HCT116 (cell line): Measurements from ENCODE around the gene PLCB1. TPM values are rescaled to one million over a fixed set of nuclear protein-coding genes. Genes with fewer than 3 reads are reported as not detected.

Source experiments
- ATAC-seq: fragments of 200-7000 bp; cut with Tn5 transposase; 2 replicates; pipeline ENCODE4 v1.9.1; 2020; ENCODE audit warnings: mild to moderate bottlenecking, moderate library complexity
- BruUV-seq: library from RNA; stranded (reverse); fragments of 400-500 nt; replicated peaks from 2 replicates; lab custom pipeline; 2021; lab: Mats Ljungman, UMichigan
- CTCF ChIA-PET: fragments of 300-600 bp; sonication (Branson Sonifier 250); formaldehyde crosslinking; loops from one replicate; lab custom pipeline; 2021; ENCODE audit warnings: antibody characterized with exemption; lab: Charles Lee
- POLR2A ChIA-PET: fragments of 300-600, 350-600 bp; sonication (Branson Sonifier 250); formaldehyde crosslinking; loops from one replicate; lab custom pipeline; 2021; ENCODE audit warnings: antibody characterized with exemption; lab: Charles Lee
- RAD21 ChIA-PET, 2 experiments: fragments of 300-600 bp; sonication (Branson Sonifier 250); formaldehyde crosslinking; loops; one replicate each; lab custom pipeline; 2023; ENCODE audit warnings: low total read pairs in 2 of 2; ENCODE audit not compliant: uncharacterized antibody in 2 of 2, unreplicated experiment in 2 of 2, low non-redundant PET in 1 of 2; lab: Charles Lee
- DNase-seq: peaks from one replicate; pipeline ENCODE4 v3.0.0-alpha.2; 2010; ENCODE audit warnings: low read depth, low spot score
- H2AFZ ChIP-seq: fragments of 200-600 bp; shearing (Covaris generic), sonication (generic); 2 replicates; pipeline ENCODE4 v1.6.1; 2017; ENCODE audit warnings: low read depth, mixed run types, mixed read lengths, antibody characterized with exemption, low read length; ENCODE audit not compliant: poor library complexity, severe bottlenecking
- H3K27ac ChIP-seq: 2 replicates; pipeline ENCODE4 v1.5.1; 2012; ENCODE audit warnings: low read depth, low read length
- H3K27me3 ChIP-seq: fragments of 200-600 bp; sonication (generic); 2 replicates; pipeline ENCODE4 v1.6.1; 2016; ENCODE audit warnings: mixed run types, low read length, mixed read lengths; ENCODE audit not compliant: insufficient read depth
- H3K36me3 ChIP-seq, 2 experiments: fragments of 200-500 bp in 1 of 2; fragments of 200-600 bp in 1 of 2; sonication (Bioruptor generic) in 1 of 2; sonication (generic) in 1 of 2; 2 replicates each; pipeline versions ENCODE4 v1.5.1 to v1.6.1; 2014 to 2016; ENCODE audit warnings: low read length in 2 of 2, inconsistent platforms in 1 of 2, mixed read lengths in 1 of 2, mixed run types in 1 of 2; ENCODE audit not compliant: insufficient read depth in 2 of 2, control insufficient read depth in 1 of 2
- H3K4me1 ChIP-seq, 2 experiments: fragments of 200-600 bp in 1 of 2; sonication (generic) in 1 of 2; 2 replicates each; pipeline versions ENCODE4 v1.5.1 to v1.6.1; 2012 to 2017; ENCODE audit warnings: low read length in 2 of 2, inconsistent platforms in 1 of 2, mild to moderate bottlenecking in 1 of 2, mixed read lengths in 1 of 2, mixed run types in 1 of 2, moderate library complexity in 1 of 2; ENCODE audit not compliant: insufficient read depth in 2 of 2, control insufficient read depth in 1 of 2
- H3K4me2 ChIP-seq: fragments of 200-600 bp; sonication (generic); 2 replicates; pipeline ENCODE4 v1.6.1; 2017; ENCODE audit warnings: mixed run types, low read length, mixed read lengths
- H3K4me3 ChIP-seq, 2 experiments: fragments of 200-600 bp in 1 of 2; sonication (generic) in 1 of 2; replicated peaks in 1 of 2; 2 replicates each; pipeline ENCODE4 v1.5.1; 2011 to 2016; ENCODE audit warnings: low read length in 2 of 2, control low read depth in 1 of 2, low read depth in 1 of 2, mild to moderate bottlenecking in 1 of 2, mixed read lengths in 1 of 2, mixed run types in 1 of 2
- H3K79me2 ChIP-seq: fragments of 200-600 bp; sonication (generic); 2 replicates; pipeline ENCODE4 v1.6.1; 2017; ENCODE audit warnings: mild to moderate bottlenecking, mixed run types, low read length, moderate library complexity, mixed read lengths; ENCODE audit not compliant: insufficient read depth
- H3K9ac ChIP-seq: fragments of 200-600 bp; sonication (generic); 2 replicates; pipeline ENCODE4 v1.6.1; 2016; ENCODE audit warnings: low read length, mixed read lengths
- H3K9me2 ChIP-seq: fragments of 200-600 bp; sonication (generic), shearing (Covaris generic); 2 replicates; pipeline ENCODE4 v1.6.1; 2017; ENCODE audit warnings: mixed run types, mild to moderate bottlenecking, moderate library complexity; ENCODE audit not compliant: insufficient read depth
- H3K9me3 ChIP-seq, 2 experiments: fragments of 200-500 bp in 1 of 2; fragments of 200-600 bp in 1 of 2; sonication (Bioruptor generic) in 1 of 2; sonication (generic) in 1 of 2; 2 replicates each; pipeline ENCODE4 v1.6.1; 2014 to 2017; ENCODE audit warnings: low read length in 2 of 2, mixed read lengths in 2 of 2, inconsistent platforms in 1 of 2, low read depth in 1 of 2, mild to moderate bottlenecking in 1 of 2, mixed run types in 1 of 2, moderate library complexity in 1 of 2; ENCODE audit not compliant: control insufficient read depth in 1 of 2, insufficient read depth in 1 of 2
- H4K20me1 ChIP-seq: fragments of 200-600 bp; sonication (generic), shearing (Covaris generic); 2 replicates; pipeline ENCODE4 v1.6.1; 2017; ENCODE audit warnings: mixed run types, mild to moderate bottlenecking, moderate library complexity; ENCODE audit not compliant: insufficient read depth
- EGR1 ChIP-seq: IDR thresholded peaks from 2 replicates; pipeline ENCODE4 v1.6.1; 2012; ENCODE audit warnings: low read depth
- EZH2 ChIP-seq: fragments of 200-600 bp; sonication (generic); IDR thresholded peaks from 2 replicates; pipeline ENCODE4 v1.6.1; 2017; ENCODE audit warnings: antibody characterized with exemption, mixed run types
- POLR2AphosphoS5 ChIP-seq: IDR thresholded peaks from 2 replicates; pipeline ENCODE4 v1.6.1; 2011; ENCODE audit warnings: mild to moderate bottlenecking, low read depth, low read length, moderate library complexity
- SIN3A ChIP-seq: IDR thresholded peaks from 2 replicates; pipeline ENCODE4 v1.6.1; 2012; ENCODE audit warnings: low read depth
- YY1 ChIP-seq: IDR thresholded peaks from 2 replicates; pipeline ENCODE4 v1.6.1; 2011; ENCODE audit warnings: low read length, low read depth, moderate library complexity, mild to moderate bottlenecking; ENCODE audit not compliant: insufficient replicate concordance; ENCODE audit errors: extremely low read depth
- ZNF274 ChIP-seq: fragments of 200-500 bp; sonication (Bioruptor generic); IDR thresholded peaks from 2 replicates; pipeline ENCODE4 v1.6.1; 2014; ENCODE audit warnings: mild to moderate bottlenecking, low read depth, low read length, inconsistent platforms
- intact Hi-C: fragments of 100-400 bp; cut with micrococcal nuclease; formaldehyde crosslinking; loops from 2 replicates; pipeline ENCODE4 v1.10.0; 2022
- total RNA-seq: library from RNA; stranded (reverse); gene quantifications from one replicate; pipeline ENCODE4 v1.2.1, GENCODE V29; 2021; ENCODE audit not compliant: unreplicated experiment
- TF ChIP-seq, protein P1 (sequence below): IDR thresholded peaks from 2 replicates; pipeline ENCODE4 v1.6.1; 2012; ENCODE audit warnings: low read depth

Gene PLCB1
- total RNA-seq, 1 experiment from 2014 or later: 15.8 TPM

DNA sequence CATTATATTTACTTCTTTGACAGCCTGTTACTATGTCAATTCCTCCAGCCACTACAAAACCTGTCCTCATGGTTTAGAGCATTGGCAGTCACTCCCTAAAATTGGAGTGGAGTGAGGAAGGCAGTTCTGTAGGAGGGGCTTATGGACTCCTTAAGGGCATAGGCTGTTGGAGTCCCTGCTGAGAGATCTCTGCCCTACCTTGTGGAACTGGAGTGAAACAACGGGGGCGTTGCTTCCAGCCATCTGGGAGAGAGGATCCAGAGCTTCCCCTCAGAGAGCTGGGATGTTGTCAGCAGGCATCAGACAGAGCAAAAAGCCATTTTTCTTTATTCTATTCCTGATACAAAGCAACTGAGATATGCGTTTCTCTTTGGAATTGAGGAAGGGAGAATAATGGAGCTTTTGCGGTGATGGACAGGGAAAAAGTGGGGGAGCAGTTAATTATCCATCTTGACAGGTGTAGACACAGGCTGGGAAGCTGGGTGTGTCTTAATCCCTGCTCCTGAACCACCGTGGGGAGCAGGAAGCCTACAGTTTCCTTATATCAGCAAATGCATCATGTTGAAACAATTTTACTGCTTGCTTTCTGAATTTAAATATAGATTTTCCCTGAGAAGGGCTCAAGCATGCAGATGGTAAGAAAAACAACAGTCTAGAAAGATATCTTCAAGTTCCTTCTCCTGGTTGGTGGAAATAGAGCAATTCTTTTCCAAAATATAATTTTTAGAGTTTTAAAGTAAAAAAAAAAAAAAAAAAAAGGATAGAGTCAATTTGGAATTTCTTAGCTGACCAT is 402.5 kb downstream of the PLCB1 start:
- no peak for ATAC-seq
- H3K4me2 ChIP-seq: no peak overlapping the region
- CTCF ChIA-PET: interaction anchor here (0.6 to 1.5 kb wide), 4 partner anchors 258 to 598 kb away, joined by 3 to 6 read pairs (median 3); no protein-coding TSS in a partner anchor

More for the DNA sequence above, 402.5 kb downstream of the PLCB1 start:
- Histone ChIP-seq H3K4me3 (no peak overlapping the region), H3K27ac (no peak overlapping the region), H4K20me1 (no peaks in the 10 kb centered on the region), H3K27me3 (no peaks in the 10 kb centered on the region), H3K9me2 (no peaks in the 10 kb centered on the region), H3K79me2 (no peaks in the 10 kb centered on the region), H3K9ac (no peak overlapping the region), H3K36me3 (no peaks in the 10 kb centered on the region), H3K9me3 (no peaks in the 10 kb centered on the region), H3K4me1 (no peaks in the 10 kb centered on the region; a peak in 1 of 4 replicates), H2AFZ (no peak overlapping the region)
- no TSS peak for BruUV-seq
- ChIA-PET POLR2A (no interaction called here), RAD21 (no interaction called here)
- intact Hi-C loops: loop anchor here (10.0 kb wide), 1 partner anchor 400 kb away; the partner anchor contains the start of gene PLCB1
- no peak for DNase-seq
- no peak for TF ChIP-seq POLR2AphosphoS5
- TF ChIP-seq EGR1: no peak
- TF ChIP-seq YY1: no peak
- no peak for TF ChIP-seq ZNF274
- TF ChIP-seq, protein P1, sequence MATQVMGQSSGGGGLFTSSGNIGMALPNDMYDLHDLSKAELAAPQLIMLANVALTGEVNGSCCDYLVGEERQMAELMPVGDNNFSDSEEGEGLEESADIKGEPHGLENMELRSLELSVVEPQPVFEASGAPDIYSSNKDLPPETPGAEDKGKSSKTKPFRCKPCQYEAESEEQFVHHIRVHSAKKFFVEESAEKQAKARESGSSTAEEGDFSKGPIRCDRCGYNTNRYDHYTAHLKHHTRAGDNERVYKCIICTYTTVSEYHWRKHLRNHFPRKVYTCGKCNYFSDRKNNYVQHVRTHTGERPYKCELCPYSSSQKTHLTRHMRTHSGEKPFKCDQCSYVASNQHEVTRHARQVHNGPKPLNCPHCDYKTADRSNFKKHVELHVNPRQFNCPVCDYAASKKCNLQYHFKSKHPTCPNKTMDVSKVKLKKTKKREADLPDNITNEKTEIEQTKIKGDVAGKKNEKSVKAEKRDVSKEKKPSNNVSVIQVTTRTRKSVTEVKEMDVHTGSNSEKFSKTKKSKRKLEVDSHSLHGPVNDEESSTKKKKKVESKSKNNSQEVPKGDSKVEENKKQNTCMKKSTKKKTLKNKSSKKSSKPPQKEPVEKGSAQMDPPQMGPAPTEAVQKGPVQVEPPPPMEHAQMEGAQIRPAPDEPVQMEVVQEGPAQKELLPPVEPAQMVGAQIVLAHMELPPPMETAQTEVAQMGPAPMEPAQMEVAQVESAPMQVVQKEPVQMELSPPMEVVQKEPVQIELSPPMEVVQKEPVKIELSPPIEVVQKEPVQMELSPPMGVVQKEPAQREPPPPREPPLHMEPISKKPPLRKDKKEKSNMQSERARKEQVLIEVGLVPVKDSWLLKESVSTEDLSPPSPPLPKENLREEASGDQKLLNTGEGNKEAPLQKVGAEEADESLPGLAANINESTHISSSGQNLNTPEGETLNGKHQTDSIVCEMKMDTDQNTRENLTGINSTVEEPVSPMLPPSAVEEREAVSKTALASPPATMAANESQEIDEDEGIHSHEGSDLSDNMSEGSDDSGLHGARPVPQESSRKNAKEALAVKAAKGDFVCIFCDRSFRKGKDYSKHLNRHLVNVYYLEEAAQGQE: no peak
- TF ChIP-seq EZH2: no peak
- TF ChIP-seq SIN3A: no peak
